Effector memory CD4-positive, alpha-beta T cell (primary cell): ENCODE results near the gene MYL10.

Source experiments
- DNase-seq, 3 donors: peaks; one replicate each; pipeline ENCODE4 v3.0.0-alpha.2; 2020
- H3K27ac ChIP-seq: 2 replicates; pipeline ENCODE4 v1.7.0; 2013; ENCODE audit warnings: mild to moderate bottlenecking, low read length, moderate library complexity; ENCODE audit not compliant: insufficient read depth, poor library complexity, severe bottlenecking
- H3K27me3 ChIP-seq: replicated peaks from 2 replicates; pipeline ENCODE4 v1.7.0; 2013; ENCODE audit warnings: mild to moderate bottlenecking, low read length; ENCODE audit not compliant: insufficient read depth, control insufficient read depth, poor library complexity, severe bottlenecking
- H3K36me3 ChIP-seq: 2 replicates; pipeline ENCODE4 v1.7.0; 2013; ENCODE audit warnings: mild to moderate bottlenecking, low read length, moderate library complexity; ENCODE audit not compliant: control insufficient read depth, insufficient read depth
- H3K4me1 ChIP-seq: 2 replicates; pipeline ENCODE4 v1.7.0; 2013; ENCODE audit warnings: low read length, mild to moderate bottlenecking; ENCODE audit not compliant: control insufficient read depth, insufficient read depth, poor library complexity, severe bottlenecking
- H3K4me3 ChIP-seq: 2 replicates; pipeline ENCODE4 v1.7.0; 2013; ENCODE audit warnings: low read length, low read depth, mild to moderate bottlenecking; ENCODE audit not compliant: insufficient read depth, poor library complexity, severe bottlenecking
- H3K9me3 ChIP-seq: 2 replicates; pipeline ENCODE4 v1.7.0; 2013; ENCODE audit warnings: mild to moderate bottlenecking, low read length, moderate library complexity; ENCODE audit not compliant: control insufficient read depth
- total RNA-seq, 3 donors: gene quantifications; one replicate each; lab custom pipeline; 2026; lab: John Stamatoyannopoulos, UW

Gene MYL10
- 0 reads per million in 3 donors for total RNA-seq

- Histone ChIP-seq H3K4me1 (no peaks in the 10 kb centered on the region), H3K27ac (no peak within 1 kb of the TSS), H3K9me3 (no peaks in the 10 kb centered on the region), H3K36me3 (no peaks in the 10 kb centered on the region), H3K4me3 (no peak within 1 kb of the TSS), H3K27me3 (no peaks in the 10 kb centered on the region)
- no peak for DNase-seq
These were observed at the start of gene MYL10 for GRCh38 chr7:101629171-101629570. Gene MYL10 (minus strand): TSS chr7:101629296. CDS start chr7:101629118, 178 bp downstream.

DNA sequence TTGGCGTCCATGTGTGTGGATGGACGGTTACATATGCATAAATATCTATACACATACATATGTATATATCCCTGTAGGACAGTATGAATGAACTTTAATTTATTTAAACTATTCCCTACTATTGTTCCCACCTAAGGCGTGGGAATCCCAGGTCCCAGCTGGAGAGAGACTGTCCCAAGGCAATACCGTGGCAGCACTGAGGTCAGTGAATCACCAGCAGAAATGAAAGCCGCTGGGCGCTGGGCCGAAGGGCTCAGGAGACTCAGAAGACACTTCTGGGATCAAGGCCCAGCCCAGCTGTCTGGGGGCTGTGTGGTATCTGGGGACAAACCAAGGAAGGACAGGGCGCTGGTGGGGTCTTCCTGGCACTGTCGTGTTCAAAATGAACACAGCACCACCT is 49.6 kb upstream of the MYL10 start:
- Histone ChIP-seq H3K4me1 (no peaks in the 10 kb centered on the region), H3K36me3 (no peaks in the 10 kb centered on the region), H3K4me3 (no peak overlapping the region), H3K27ac (no peak overlapping the region), H3K9me3 (no peaks in the 10 kb centered on the region), H3K27me3 (no peaks in the 10 kb centered on the region)
- no peak for DNase-seq

DNA sequence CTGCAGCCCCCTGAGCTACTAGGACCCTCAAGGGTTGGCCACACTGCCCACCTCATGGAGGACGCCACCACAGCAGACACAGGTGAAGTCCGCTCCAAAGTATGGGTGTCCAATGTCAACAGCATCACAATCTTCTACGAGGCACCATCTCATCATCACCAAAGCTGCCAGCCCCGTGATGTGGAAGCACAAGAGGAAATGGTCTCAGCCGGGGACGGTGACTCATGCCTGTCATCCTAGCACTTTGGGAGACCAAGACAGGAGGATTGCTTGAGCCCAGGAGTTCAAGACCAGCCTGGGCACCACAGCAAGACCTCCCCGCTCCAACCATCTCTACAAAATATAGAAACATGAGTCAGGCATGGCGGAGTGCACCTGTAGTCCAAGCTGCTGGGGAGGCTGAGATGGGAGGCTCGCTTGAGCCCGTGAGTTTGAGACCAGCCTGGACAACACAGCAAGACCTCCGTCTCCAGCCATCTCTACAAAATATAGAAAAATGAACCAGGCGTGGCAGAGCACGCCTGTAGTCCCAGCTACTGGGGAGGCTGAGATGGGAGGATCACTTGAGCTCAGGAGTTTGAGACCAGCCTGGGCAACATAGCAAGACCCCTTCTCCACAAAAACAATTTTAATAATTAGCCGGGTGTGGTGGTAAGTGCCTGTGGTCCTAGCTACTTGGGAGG is 48.8 kb upstream of the MYL10 start:
- Histone ChIP-seq H3K9me3 (no peaks in the 10 kb centered on the region), H3K36me3 (no peaks in the 10 kb centered on the region), H3K4me1 (no peaks in the 10 kb centered on the region), H3K4me3 (no peak overlapping the region), H3K27ac (no peak overlapping the region), H3K27me3 (no peaks in the 10 kb centered on the region)
- no peak for DNase-seq

- Histone ChIP-seq H3K27me3 (no peaks in the 10 kb centered on the region), H3K27ac (no peak overlapping the region), H3K36me3 (no peaks in the 10 kb centered on the region), H3K4me1 (no peaks in the 10 kb centered on the region), H3K9me3 (no peaks in the 10 kb centered on the region), H3K4me3 (no peak overlapping the region)
- no peak for DNase-seq
These were observed 48.3 kb upstream of the MYL10 start for GRCh38 chr7:101677391-101677790.

DNA sequence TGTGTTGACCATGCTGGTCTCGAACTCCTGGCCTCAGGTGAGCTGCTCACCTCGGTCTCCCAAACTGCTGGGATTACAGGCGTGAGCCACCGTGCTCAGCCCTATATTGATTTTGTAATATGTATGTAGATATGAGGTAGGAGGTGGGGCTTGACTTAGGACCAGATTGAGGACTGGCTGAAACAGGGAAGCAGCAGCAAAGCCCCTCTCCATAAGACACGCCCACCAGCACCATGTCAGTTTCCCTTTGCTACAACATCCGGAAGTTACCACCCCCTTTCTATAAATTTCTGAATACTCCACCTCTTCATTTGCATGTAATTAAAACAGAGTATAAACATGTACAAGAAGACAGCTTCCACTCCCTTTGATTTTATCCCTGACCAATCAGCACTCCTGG is 47.9 kb upstream of the MYL10 start:
- DNase-seq, result no peak
- no peaks in the 10 kb centered on the region for H3K9me3 ChIP-seq
- no peaks in the 10 kb centered on the region for H3K4me1 ChIP-seq
- H3K4me3 ChIP-seq, result no peak overlapping the region
- no peak overlapping the region for H3K27ac ChIP-seq
- no peaks in the 10 kb centered on the region for H3K27me3 ChIP-seq
- H3K36me3 ChIP-seq, result no peaks in the 10 kb centered on the region

- Histone ChIP-seq H3K27ac (no peak overlapping the region), H3K36me3 (no peaks in the 10 kb centered on the region), H3K27me3 (no peaks in the 10 kb centered on the region), H3K4me1 (no peaks in the 10 kb centered on the region), H3K4me3 (no peak overlapping the region), H3K9me3 (no peaks in the 10 kb centered on the region)
- no peak for DNase-seq
These were observed 47.0 kb upstream of the MYL10 start for GRCh38 chr7:101676062-101676598.

- Histone ChIP-seq H3K27ac (no peak overlapping the region), H3K9me3 (no peaks in the 10 kb centered on the region), H3K27me3 (no peaks in the 10 kb centered on the region), H3K4me1 (no peaks in the 10 kb centered on the region), H3K4me3 (no peak overlapping the region), H3K36me3 (no peaks in the 10 kb centered on the region)
- DNase-seq, result no peak
These were observed 45.3 kb upstream of the MYL10 start for GRCh38 chr7:101674439-101674838.

- H3K4me1 ChIP-seq, result no peaks in the 10 kb centered on the region
- H3K4me3 ChIP-seq, result no peak overlapping the region
- H3K36me3 ChIP-seq, result no peaks in the 10 kb centered on the region
- H3K27me3 ChIP-seq, result no peaks in the 10 kb centered on the region
- no peak overlapping the region for H3K27ac ChIP-seq
- DNase-seq, result no peak
- H3K9me3 ChIP-seq, result no peaks in the 10 kb centered on the region
These were observed 44.9 kb upstream of the MYL10 start for GRCh38 chr7:101673951-101674350.

GRCh38 chr7:101673315-101673714 is 44.2 kb upstream of the MYL10 start:
- no peak for DNase-seq
- Histone ChIP-seq H3K27ac (no peak overlapping the region), H3K4me3 (no peak overlapping the region), H3K4me1 (no peaks in the 10 kb centered on the region), H3K9me3 (no peaks in the 10 kb centered on the region), H3K36me3 (no peaks in the 10 kb centered on the region), H3K27me3 (no peaks in the 10 kb centered on the region)

GRCh38 chr7:101671371-101672356 is 42.6 kb upstream of the MYL10 start:
- H3K27me3 ChIP-seq, result no peaks in the 10 kb centered on the region
- H3K9me3 ChIP-seq, result no peaks in the 10 kb centered on the region
- H3K27ac ChIP-seq, result no peak overlapping the region
- no peaks in the 10 kb centered on the region for H3K4me1 ChIP-seq
- H3K36me3 ChIP-seq, result no peaks in the 10 kb centered on the region
- no peak overlapping the region for H3K4me3 ChIP-seq
- DNase-seq, result no peak
